T1000 (cell line): ENCODE results near the gene PLA2G2F.

Experiments
- DNase-seq: peaks from one replicate; lab custom pipeline; 2025; ENCODE audit warnings: mixed read lengths; lab: John Stamatoyannopoulos, UW

The PLA2G2F gene

GRCh38 chr1:20172033-20172590 lies 33.0 kb downstream of the PLA2G2F start:
- DNase-seq: no peak

DNA sequence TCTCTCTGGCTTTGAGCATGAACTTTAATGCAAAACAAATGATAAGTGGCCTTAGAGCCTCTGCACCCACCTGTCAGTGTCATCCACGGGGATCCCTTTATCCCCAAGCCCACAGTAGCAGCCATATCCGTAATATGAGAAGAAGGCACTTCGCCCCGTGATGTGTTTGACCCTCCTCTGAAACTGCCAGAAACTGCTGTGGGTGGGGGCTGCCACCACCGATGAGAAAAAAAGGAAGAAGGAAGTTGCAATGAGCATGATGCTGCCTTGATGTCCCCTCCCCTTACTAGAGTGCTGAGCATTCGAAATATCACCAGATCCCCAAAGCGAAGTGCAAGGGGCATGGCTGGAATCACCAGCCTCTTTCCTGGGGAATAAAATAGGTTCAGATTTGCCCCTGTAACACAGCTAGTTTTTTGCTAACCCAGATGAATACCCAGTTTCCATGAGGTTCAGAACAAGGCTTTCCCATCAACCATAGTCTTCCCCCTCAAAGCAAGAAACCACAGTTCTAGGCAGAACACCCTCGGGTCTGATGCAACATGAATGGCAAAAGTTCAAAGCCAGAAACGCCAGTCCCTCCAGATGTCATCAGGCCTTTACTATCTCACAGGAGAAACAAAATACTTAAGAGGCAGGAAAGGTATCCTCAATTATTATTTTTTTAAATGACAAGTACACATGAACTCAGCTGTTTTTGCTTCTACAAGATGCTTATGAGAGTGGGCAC lies 36.0 kb downstream of the PLA2G2F start:
- no peak for DNase-seq

DNA sequence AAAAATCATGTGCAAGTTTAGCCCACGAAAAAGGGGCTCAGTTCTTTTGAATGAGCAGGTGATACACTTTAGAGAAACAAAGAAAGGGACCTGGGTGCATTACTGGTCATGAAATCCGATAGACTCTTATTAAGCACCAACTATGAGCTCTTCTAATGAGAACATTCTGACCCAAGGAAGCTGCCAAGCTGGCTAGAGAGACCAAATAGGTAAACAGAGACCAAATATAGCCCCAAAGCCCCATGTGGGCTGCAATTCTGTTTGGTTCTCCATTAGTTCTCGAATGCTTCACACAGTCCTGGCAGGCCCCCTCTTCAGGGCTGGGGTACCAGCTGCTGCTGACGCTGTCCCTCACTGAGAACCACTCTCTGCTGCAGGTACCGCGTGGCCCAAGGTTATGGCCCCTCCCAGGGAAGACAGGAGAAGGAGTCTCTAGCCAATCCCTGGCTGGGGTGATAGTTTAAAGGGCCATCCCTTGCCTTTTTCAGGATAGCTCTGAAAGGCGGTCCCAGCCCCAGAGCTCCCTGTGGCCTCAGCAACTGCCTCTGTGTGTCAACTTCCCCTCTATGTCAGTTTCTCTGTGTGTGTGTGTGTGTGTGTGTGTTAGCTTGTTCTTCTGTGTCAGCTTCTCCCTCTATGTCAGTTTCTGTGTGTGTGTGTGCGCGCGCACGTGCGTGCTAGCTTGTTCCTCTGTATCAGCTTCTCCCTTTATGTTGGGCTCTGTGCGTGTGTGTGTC lies 39.7 kb downstream of the PLA2G2F start:
- DNase-seq: no peak

- no peak for DNase-seq
These were observed 40.4 kb downstream of the PLA2G2F start for GRCh38 chr1:20179371-20180128.

DNA sequence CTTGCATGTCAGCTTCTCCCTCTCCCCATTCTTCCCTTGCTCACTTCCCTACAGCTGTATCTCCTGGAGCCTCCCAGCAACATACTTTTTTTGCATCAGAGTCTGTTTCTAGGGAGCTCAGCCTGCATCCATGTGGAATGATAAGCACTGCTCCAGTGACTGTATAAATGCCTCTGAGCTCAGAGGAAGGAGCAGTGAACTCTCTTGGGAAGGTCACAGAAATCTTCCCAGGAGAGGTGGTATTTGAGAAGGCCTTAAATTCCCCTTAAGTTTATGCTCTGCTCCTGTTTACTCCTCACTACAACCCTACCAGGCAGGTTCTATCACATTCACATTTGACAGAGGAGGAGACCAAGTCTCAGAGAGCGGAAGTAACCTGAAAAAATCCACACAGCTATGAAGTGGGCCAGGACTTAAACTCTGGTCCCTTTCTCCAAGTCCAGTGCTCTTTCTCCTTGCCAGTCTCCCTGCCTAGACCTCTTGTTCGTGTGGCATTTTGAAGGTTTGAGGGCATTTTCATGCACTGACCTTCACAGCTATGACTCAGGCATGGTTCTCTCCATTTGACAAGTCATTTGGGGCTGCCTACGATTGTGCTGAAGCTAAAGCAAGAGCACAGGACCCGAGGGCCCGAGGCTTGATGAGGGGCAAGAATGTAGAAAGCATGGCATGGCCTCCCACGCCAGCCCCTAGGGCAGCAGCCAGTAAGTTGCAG lies 41.2 kb downstream of the PLA2G2F start:
- no peak for DNase-seq

DNA sequence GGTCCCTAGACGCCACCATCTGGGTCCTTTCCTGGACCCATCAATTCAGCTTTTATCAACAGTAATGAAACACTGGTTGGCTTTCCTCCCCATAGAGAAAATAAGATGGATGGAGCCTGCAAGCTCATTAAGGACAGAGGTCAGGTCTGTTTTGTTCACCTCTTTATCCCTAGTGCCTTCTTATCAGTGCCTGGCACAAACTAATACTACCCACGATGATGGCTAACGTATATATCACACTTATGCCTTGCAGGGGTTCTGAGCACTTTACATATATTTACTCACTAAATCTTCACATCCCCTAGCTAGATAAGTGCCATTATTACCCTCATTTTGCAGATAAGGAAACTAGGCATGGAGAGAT lies 41.7 kb downstream of the PLA2G2F start:
- DNase-seq: no peak

GRCh38 chr1:20182415-20182814 lies 43.3 kb downstream of the PLA2G2F start:
- no peak for DNase-seq

- DNase-seq: no peak
These were observed 43.9 kb downstream of the PLA2G2F start for GRCh38 chr1:20183035-20183434.

DNA sequence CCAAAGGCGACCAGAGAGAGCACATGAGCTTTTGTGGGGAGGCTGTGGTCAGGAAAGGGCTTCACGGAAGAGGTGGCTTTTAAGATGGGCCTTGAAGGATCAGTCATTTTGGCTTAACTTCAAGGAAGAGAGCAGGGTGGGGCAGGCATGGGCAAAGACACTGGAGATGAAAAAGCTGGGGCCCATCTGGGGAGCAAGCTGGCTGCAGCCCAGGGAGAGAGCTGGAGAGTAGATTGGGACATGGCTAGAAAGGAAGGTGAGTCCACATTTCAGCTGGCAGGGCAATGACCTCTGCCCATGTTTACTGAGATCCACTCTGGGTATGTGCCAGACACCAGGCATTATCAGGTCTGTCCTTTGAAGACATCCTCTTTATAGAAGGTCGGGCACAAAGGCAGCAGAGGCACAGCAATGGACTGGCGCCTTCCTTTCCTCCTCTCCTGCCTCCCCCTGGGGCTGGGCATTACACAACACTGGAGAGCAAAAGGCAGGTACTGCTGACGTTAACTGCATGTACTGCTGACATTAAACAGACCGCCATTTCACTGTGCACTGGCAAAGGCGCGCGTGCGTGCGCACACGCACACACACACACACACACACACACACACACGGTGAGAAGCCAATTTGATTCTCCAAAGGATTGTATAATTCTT lies 44.6 kb downstream of the PLA2G2F start:
- no peak for DNase-seq

- DNase-seq: no peak
These were observed 45.4 kb downstream of the PLA2G2F start for GRCh38 chr1:20184481-20184900.

- no peak for DNase-seq
These were observed 46.1 kb downstream of the PLA2G2F start for GRCh38 chr1:20184997-20185833.

- no peak for DNase-seq
These were observed 47.0 kb downstream of the PLA2G2F start, which contains the start of the genes PLA2G2C and UBXN10 for GRCh38 chr1:20185834-20186782. Gene PLA2G2C (minus strand): TSS chr1:20186518. CDS start chr1:20177363, 9,155 bp downstream. Gene UBXN10 (plus strand): TSS chr1:20186096. CDS start chr1:20190562, 4,466 bp downstream.

DNA sequence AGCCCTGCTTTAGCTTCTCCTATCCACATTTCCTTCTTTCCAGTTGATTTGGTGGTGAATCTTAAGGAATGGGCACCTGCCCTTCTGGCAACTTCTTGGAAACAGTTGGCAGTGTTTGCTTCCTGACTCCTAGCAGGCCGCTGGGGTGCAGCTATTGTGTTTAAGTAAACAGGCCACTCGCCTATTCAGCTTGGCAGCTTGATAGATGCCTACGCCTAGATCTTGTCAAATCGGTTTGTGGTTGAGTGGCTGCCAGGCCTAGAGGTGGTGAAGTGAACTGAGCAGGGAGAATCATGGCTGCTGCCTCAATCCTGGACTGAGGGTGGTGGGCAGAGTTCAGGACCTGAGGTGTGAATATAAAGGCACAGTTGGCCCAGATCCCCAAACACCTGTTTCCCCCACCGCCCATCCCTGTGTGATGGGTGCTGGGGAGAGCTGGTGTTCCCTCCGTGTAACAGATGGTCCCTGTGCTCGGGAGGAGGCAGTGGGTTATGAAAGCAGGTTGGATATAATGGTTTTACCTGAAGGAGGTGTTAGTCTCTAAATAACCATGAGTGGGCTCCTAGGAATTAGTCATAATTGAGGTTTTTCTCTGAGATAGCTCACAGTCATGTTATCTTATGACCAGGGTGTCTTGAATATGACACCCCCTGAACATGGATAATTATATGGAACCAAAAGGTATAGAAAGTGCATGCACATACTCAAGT lies 48.1 kb downstream of the PLA2G2F start:
- DNase-seq: no peak

DNA sequence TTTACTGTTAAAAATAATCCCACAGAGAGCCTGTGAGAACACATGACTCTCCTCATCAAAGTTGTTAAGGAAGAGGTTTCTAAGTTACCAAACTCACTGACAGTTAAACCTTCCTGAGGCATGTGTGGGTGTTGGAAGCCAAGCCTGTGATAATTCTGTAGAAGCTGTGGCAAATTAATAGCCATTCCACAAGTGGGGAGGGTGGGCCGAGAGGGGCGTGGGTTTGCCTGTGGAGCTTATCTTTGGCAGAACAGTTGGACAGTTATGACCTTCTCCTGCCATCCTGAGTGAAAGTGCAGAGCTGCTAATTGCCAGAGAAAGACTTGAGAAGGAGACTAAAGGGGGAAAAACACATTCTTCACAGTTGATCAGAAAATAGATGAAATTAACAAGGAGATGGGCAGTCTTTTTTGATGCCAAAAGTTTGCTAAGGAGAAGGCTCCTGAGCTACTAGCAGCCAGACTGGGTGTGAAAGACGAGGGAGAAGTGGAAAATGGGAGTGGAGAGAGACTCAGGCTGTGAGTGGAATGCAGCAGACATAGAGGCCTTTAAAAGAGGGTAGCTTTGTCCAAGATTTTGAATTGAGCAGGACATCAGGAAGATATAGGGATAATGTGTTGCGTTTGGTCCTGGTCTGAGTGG lies 48.8 kb downstream of the PLA2G2F start:
- no peak for DNase-seq

DNA sequence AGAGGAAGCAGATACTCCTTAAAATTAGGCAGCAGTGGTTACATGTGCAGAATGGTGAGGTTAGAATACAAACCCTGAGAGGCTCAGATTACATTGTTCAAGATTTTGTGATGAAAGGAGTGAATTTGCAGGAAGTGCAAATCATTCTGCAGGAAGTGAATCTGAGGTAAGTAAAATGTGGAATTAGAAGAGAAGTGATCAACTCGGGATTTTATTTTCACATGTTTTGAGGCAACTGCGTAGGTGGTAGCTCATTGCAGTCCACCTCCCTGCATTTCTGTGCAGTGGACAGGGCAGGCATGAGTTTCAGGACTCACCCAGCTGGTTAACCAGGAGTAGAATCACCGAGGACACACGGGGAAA lies 49.3 kb downstream of the PLA2G2F start:
- DNase-seq: no peak

DNA sequence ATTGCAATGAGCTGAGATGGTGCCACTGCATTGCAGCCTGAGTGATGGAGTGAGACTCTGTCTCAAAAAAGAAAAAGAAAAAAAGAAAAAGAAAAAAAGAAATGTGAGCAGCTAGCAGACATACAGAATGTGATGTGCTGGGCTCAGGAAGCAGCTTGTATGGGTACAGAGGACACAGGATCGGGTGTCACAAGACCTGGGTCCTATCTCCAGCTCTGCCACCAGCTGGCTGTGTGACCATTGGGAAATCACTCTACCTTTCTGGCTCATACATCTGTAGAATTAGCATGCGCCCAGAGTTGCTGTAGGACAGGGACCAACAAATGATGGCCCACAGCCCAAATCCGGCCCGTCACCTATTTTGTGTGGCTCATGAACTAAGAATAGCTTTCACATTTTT lies 50.5 kb downstream of the PLA2G2F start:
- DNase-seq: no peak

GRCh38 chr1:20190256-20191160 lies 51.4 kb downstream of the PLA2G2F start:
- no peak for DNase-seq
